Neural progenitor cell (in vitro differentiated cells): ENCODE data around the gene NES.

Source experiments
- EZH2 ChIP-seq: fragments of 200-600 bp; sonication (generic); IDR thresholded peaks from 2 replicates; pipeline ENCODE4 v1.6.1; 2017; ENCODE audit warnings: antibody characterized with exemption, mild to moderate bottlenecking, moderate library complexity
- EZH2phosphoT487 ChIP-seq: fragments of 200-600 bp; sonication (generic); IDR thresholded peaks from 2 replicates; pipeline ENCODE4 v1.6.1; 2017; ENCODE audit warnings: antibody characterized with exemption
- TF ChIP-seq, protein P1 (sequence below): fragments of 200-600 bp; sonication (generic); IDR thresholded peaks from 2 replicates; pipeline ENCODE4 v1.5.1; 2017; ENCODE audit warnings: antibody characterized with exemption, mild to moderate bottlenecking

- TF ChIP-seq, protein P1, sequence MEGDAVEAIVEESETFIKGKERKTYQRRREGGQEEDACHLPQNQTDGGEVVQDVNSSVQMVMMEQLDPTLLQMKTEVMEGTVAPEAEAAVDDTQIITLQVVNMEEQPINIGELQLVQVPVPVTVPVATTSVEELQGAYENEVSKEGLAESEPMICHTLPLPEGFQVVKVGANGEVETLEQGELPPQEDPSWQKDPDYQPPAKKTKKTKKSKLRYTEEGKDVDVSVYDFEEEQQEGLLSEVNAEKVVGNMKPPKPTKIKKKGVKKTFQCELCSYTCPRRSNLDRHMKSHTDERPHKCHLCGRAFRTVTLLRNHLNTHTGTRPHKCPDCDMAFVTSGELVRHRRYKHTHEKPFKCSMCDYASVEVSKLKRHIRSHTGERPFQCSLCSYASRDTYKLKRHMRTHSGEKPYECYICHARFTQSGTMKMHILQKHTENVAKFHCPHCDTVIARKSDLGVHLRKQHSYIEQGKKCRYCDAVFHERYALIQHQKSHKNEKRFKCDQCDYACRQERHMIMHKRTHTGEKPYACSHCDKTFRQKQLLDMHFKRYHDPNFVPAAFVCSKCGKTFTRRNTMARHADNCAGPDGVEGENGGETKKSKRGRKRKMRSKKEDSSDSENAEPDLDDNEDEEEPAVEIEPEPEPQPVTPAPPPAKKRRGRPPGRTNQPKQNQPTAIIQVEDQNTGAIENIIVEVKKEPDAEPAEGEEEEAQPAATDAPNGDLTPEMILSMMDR, result no peak
- no peak for TF ChIP-seq EZH2
- TF ChIP-seq EZH2phosphoT487, result no peak
Observed at GRCh38 chr1:156697481-156697880, 20.3 kb upstream of the NES start.
